ENCODE data around the gene KIF19. TPM values are rescaled to one million over a fixed set of nuclear protein-coding genes. Genes with fewer than 3 reads are reported as not detected.
A peak's percentile ranks its signal among the peaks of the same experiment; 100 is the strongest.

The KIF19 gene
- total and polyA plus RNA-seq, 11 donors, result 0.12 to 3.0 (median 0.19) TPM; not detected in 2

- peaks cover 5 to 57% (median 41%) of the 10 kb centered on the region in 9 donors for H3K27me3 ChIP-seq
- peaks cover 0 to 8% (median 0%) of the 10 kb centered on the region in 12 donors for H3K4me1 ChIP-seq
- no peak overlapping the region for H3K27ac ChIP-seq
- 75 to 81% (median 79%) methylated on average over 15 to 20 of the region's 20 CpGs for WGBS, 4 donors
- intact Hi-C loops (cut with DNase I), result loop anchor here in 5 of 10 donors (5.0 kb wide), 3 partner anchors 38 to 48 kb away; no protein-coding TSS in a partner anchor
- no peak overlapping the region for H3K4me3 ChIP-seq
- H3K9me3 ChIP-seq, result no peaks in the 10 kb centered on the region
- ATAC-seq, result no peak
- H3K36me3 ChIP-seq, result no peaks in the 10 kb centered on the region
- TF ChIP-seq CTCF (IDR thresholded peaks at IDR 0.05) (no peak), POLR2A (IDR thresholded peaks at IDR 0.05) (no peak)
- DNase-seq, result no peak
Observed at GRCh38 chr17:74350486-74350885, 24.5 kb downstream of the KIF19 start.

GRCh38 chr17:74351552-74352210 is 25.7 kb downstream of the KIF19 start:
- H3K4me1 ChIP-seq, result peaks cover 0 to 11% (median 0%) of the 10 kb centered on the region in 12 donors
- 4 to 7% (median 5%) methylated on average over 31 to 55 of the region's 55 CpGs for WGBS, 4 donors
- no peaks in the 10 kb centered on the region for H3K36me3 ChIP-seq
- no peak overlapping the region for H3K4me3 ChIP-seq
- H3K27ac ChIP-seq, result no peak overlapping the region
- ATAC-seq (no peak), DNase-seq (no peak)
- intact Hi-C loops (cut with DNase I), result loop anchor here in 5 of 10 donors (5.0 kb wide), 3 partner anchors 39 to 49 kb away; no protein-coding TSS in a partner anchor
- H3K27me3 ChIP-seq, result peaks cover 9 to 69% (median 51%) of the 10 kb centered on the region in 9 donors
- H3K9me3 ChIP-seq, result no peaks in the 10 kb centered on the region
- TF ChIP-seq CTCF (IDR thresholded peaks at IDR 0.05), result no peak
- TF ChIP-seq POLR2A (IDR thresholded peaks at IDR 0.05), result no peak

GRCh38 chr17:74353446-74354060 is 27.5 kb downstream of the KIF19 start:
- Histone ChIP-seq H3K4me3 (no peak overlapping the region), H3K36me3 (no peaks in the 10 kb centered on the region), H3K27ac (no peak overlapping the region), H3K9me3 (no peaks in the 10 kb centered on the region), H3K4me1 (peaks cover 0 to 21% (median 7%) of the 10 kb centered on the region in 12 donors), H3K27me3 (peaks cover 20 to 87% (median 68%) of the 10 kb centered on the region in 9 donors)
- TF ChIP-seq POLR2A (IDR thresholded peaks at IDR 0.05) (no peak), CTCF (IDR thresholded peaks at IDR 0.05) (no peak)
- intact Hi-C loops (cut with DNase I), result loop anchor here in 5 of 10 donors (5.0 kb wide), 3 partner anchors 41 to 51 kb away; no protein-coding TSS in a partner anchor
- 74 to 91% (median 77%) methylated on average over 10 of the region's 10 CpGs for WGBS, 4 donors
- DNase-seq (no peak), ATAC-seq (no peak)

GRCh38 chr17:74354123-74354522 is 28.1 kb downstream of the KIF19 start:
- peaks cover 24 to 93% (median 74%) of the 10 kb centered on the region in 9 donors for H3K27me3 ChIP-seq
- intact Hi-C loops (cut with DNase I), result loop anchor here in 5 of 10 donors (5.0 kb wide), 3 partner anchors 42 to 52 kb away; no protein-coding TSS in a partner anchor
- no peaks in the 10 kb centered on the region for H3K36me3 ChIP-seq

More at GRCh38 chr17:74354123-74354522, 28.1 kb downstream of the KIF19 start:
- no peak for TF ChIP-seq POLR2A (IDR thresholded peaks at IDR 0.05)
- peak; percentile 30 to 68 (median 45) for TF ChIP-seq CTCF (IDR thresholded peaks at IDR 0.05)
- no peak overlapping the region for H3K4me3 ChIP-seq
- 6 to 18% (median 8%) methylated on average over 10 to 29 of the region's 29 CpGs for WGBS, 4 donors
- ATAC-seq, result peak in 3 of 4 donors; percentile 42 to 69 (median 64)
- no peaks in the 10 kb centered on the region for H3K9me3 ChIP-seq
- peaks cover 0 to 21% (median 7%) of the 10 kb centered on the region in 12 donors for H3K4me1 ChIP-seq
- no peak overlapping the region for H3K27ac ChIP-seq
- DNase-seq, result peak in 4 of 5 donors; percentile 46 to 74 (median 53)

All from heart left ventricle (tissue), 16 donors.